Mesenchymal stem cell (in vitro differentiated cells and primary cell): ENCODE results near the gene IGF2BP2.

Experiments used
- DNase-seq: peaks from one replicate; pipeline ENCODE4 v3.0.0-alpha.2; 2013
- H2AFZ ChIP-seq: one replicate; pipeline ENCODE4 v1.6.1; 2013; ENCODE audit warnings: low read depth, mild to moderate bottlenecking, control low read depth, inconsistent platforms, low read length, moderate library complexity
- H2AK5ac ChIP-seq: 2 replicates; pipeline ENCODE4 v1.6.1; 2013; ENCODE audit warnings: low read length, moderate library complexity, mild to moderate bottlenecking, inconsistent platforms; ENCODE audit not compliant: severe bottlenecking
- H2BK120ac ChIP-seq: one replicate; pipeline ENCODE4 v1.6.1; 2013; ENCODE audit warnings: low read depth, mild to moderate bottlenecking, inconsistent platforms, low read length, moderate library complexity
- H2BK12ac ChIP-seq, 2 experiments: one replicate each; pipeline ENCODE4 v1.6.1; 2013; ENCODE audit warnings: inconsistent platforms in 2 of 2, low read length in 2 of 2, mild to moderate bottlenecking in 2 of 2, moderate library complexity in 2 of 2, control low read depth in 1 of 2
- H2BK15ac ChIP-seq: one replicate; pipeline ENCODE4 v1.6.1; 2013; ENCODE audit warnings: mild to moderate bottlenecking, low read depth, inconsistent platforms; ENCODE audit not compliant: poor library complexity, severe bottlenecking
- H2BK5ac ChIP-seq: 2 replicates; pipeline ENCODE4 v1.6.1; 2013; ENCODE audit warnings: low read depth, mild to moderate bottlenecking, low read length, control low read depth, inconsistent platforms; ENCODE audit not compliant: poor library complexity, severe bottlenecking
- H3K14ac ChIP-seq, 2 experiments: one replicate each; pipeline ENCODE4 v1.6.1; 2013; ENCODE audit warnings: inconsistent platforms in 2 of 2, low read length in 2 of 2, control low read depth in 1 of 2, mild to moderate bottlenecking in 1 of 2, moderate library complexity in 1 of 2
- H3K18ac ChIP-seq, 2 experiments: one replicate each; pipeline ENCODE4 v1.6.1; 2013; ENCODE audit warnings: inconsistent platforms in 2 of 2, low read length in 2 of 2, control low read depth in 1 of 2, low read depth in 1 of 2, mild to moderate bottlenecking in 1 of 2
- H3K23ac ChIP-seq, 2 experiments: one replicate each; pipeline ENCODE4 v1.6.1; 2013; ENCODE audit warnings: inconsistent platforms in 2 of 2, low read length in 2 of 2, mild to moderate bottlenecking in 2 of 2, moderate library complexity in 2 of 2, control low read depth in 1 of 2
- H3K27ac ChIP-seq: 2 replicates; pipeline ENCODE4 v1.5.1; 2013; ENCODE audit warnings: mild to moderate bottlenecking, moderate library complexity, low read length, control low read depth, inconsistent platforms; ENCODE audit not compliant: poor library complexity, severe bottlenecking
- H3K27me3 ChIP-seq, 2 experiments: 2 replicates each; pipeline versions ENCODE4 v1.6.1 to v1.7.0; 2013; ENCODE audit warnings: low read length in 2 of 2, mild to moderate bottlenecking in 2 of 2, moderate library complexity in 2 of 2, control low read depth in 1 of 2, inconsistent platforms in 1 of 2; ENCODE audit not compliant: control insufficient read depth in 1 of 2, insufficient read depth in 1 of 2
- H3K36me3 ChIP-seq, 2 experiments: 2 replicates each; pipeline versions ENCODE4 v1.6.1 to v1.7.0; 2013; ENCODE audit warnings: low read length in 2 of 2, control low read depth in 1 of 2, inconsistent platforms in 1 of 2, low read depth in 1 of 2, mild to moderate bottlenecking in 1 of 2; ENCODE audit not compliant: insufficient read depth in 2 of 2, control insufficient read depth in 1 of 2
- H3K4ac ChIP-seq, 2 experiments: one replicate each; pipeline ENCODE4 v1.6.1; 2013; ENCODE audit warnings: inconsistent platforms in 2 of 2, low read length in 2 of 2, mild to moderate bottlenecking in 2 of 2, moderate library complexity in 2 of 2, control low read depth in 1 of 2, low read depth in 1 of 2
- H3K4me1 ChIP-seq: 2 replicates; pipeline ENCODE4 v1.6.1; 2013; ENCODE audit warnings: low read depth, low read length, control low read depth; ENCODE audit not compliant: control insufficient read depth, insufficient read depth
- H3K4me2 ChIP-seq: 2 replicates; pipeline ENCODE4 v1.6.1; 2013; ENCODE audit warnings: low read length, mild to moderate bottlenecking, inconsistent platforms; ENCODE audit not compliant: poor library complexity, severe bottlenecking
- H3K4me3 ChIP-seq, 2 experiments: 2 replicates each; pipeline versions ENCODE4 v1.5.1 to v1.7.0; 2013; ENCODE audit warnings: low read length in 2 of 2, mild to moderate bottlenecking in 2 of 2, control low read depth in 1 of 2, low read depth in 1 of 2; ENCODE audit not compliant: insufficient read depth in 1 of 2
- H3K79me1 ChIP-seq: replicated peaks from 2 replicates; pipeline ENCODE4 v1.6.1; 2013; ENCODE audit warnings: mild to moderate bottlenecking, control low read depth, low read length, inconsistent platforms; ENCODE audit not compliant: poor library complexity, severe bottlenecking
- H3K9ac ChIP-seq: 2 replicates; pipeline ENCODE4 v1.7.0; 2013; ENCODE audit warnings: mild to moderate bottlenecking, low read length, moderate library complexity
- H3K9me3 ChIP-seq: 2 replicates; pipeline ENCODE4 v1.7.0; 2013; ENCODE audit warnings: mild to moderate bottlenecking, low read length; ENCODE audit not compliant: control insufficient read depth
- H4K8ac ChIP-seq: one replicate; pipeline ENCODE4 v1.6.1; 2013; ENCODE audit warnings: inconsistent platforms, mild to moderate bottlenecking, low read length, moderate library complexity
- H4K91ac ChIP-seq: one replicate; pipeline ENCODE4 v1.6.1; 2013; ENCODE audit warnings: mild to moderate bottlenecking, low read length, inconsistent platforms
- WGBS: methylation state at CpG from one replicate; pipeline ENCODE4 v1.1.7; 2013; ENCODE audit warnings: mixed read lengths; 5-methylcytosine and 5-hydroxymethylcytosine counted together

IGF2BP2 gene

DNA sequence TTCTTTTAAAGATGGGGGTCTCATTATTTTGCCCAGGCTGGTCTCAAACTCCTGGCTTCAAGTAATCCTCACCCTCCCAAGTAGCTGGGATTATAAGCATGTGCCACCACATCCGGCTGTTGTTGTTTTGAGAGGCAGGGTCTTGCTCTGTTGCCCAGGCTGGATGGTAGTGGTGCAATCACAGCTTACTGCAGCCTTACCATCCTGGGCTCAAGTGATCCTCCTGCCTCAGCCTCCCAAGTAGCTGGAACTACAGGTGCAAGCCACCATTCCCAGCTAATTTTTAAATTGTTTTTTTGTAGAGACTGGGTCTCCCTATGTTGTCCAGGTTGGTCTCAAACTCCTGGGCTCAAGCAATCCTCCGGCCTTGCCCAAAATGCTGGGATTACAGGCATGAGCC lies 133.2 kb downstream of the IGF2BP2 start:
- Histone ChIP-seq H3K9ac (no peak overlapping the region), H3K79me1 (peaks cover 18% of the 10 kb centered on the region), H2BK15ac (no peak overlapping the region), H2BK5ac (no peak overlapping the region), H3K36me3 (peaks cover 19 to 29% of the 10 kb centered on the region in 2 experiments), H3K23ac (no peak overlapping the region), H4K91ac (no peak overlapping the region), H2BK120ac (no peak overlapping the region), H3K27me3 (no peaks in the 10 kb centered on the region), H3K4me2 (no peak overlapping the region), H3K18ac (no peak overlapping the region), H3K4ac (no peak overlapping the region), H3K9me3 (no peaks in the 10 kb centered on the region), H3K4me1 (peaks cover 9% of the 10 kb centered on the region), H2AK5ac (no peak overlapping the region), H3K4me3 (no peak overlapping the region), H4K8ac (no peak overlapping the region), H2BK12ac (no peak overlapping the region), H2AFZ (no peak overlapping the region), H3K14ac (no peak overlapping the region), H3K27ac (no peak overlapping the region)
- WGBS, result 100% methylated on average over 2 of the region's 2 CpGs
- no peak for DNase-seq

DNA sequence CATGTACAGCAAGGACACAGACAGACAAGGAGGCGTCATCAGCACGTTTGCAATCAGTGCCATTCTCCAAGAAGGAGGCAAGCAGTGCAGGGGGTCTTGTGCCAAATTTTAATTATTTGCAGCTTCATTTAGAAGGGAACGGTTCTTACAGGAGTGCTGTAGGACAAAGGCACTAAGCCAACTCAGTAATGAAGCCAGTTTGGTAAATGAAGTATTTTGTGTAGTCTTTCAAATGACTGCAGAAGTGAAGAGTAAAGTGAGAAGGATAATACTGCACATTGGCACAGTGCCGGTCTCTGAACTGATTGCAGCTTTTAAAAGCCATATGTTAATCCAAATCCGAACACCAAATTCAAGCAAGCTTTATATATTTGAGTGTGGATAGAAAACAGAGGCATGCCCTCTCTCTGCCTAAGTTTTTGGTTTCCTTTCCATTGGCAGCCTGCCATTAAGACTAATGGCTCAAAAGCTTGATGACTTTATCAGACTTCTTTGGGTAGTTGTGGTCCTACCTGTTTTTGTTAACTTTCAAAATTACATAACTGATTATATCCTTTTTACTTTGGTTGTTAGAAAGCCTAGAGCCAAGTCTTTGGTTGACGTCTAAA lies 137.5 kb downstream of the IGF2BP2 start:
- H2BK120ac ChIP-seq, result no peak overlapping the region
- peaks cover 31 to 67% of the 10 kb centered on the region in 2 experiments for H3K36me3 ChIP-seq
- no peaks in the 10 kb centered on the region for H3K9me3 ChIP-seq
- no peak overlapping the region for H3K4me3 ChIP-seq
- H3K18ac ChIP-seq, result no peak overlapping the region
- H3K4me1 ChIP-seq, result peaks cover 6% of the 10 kb centered on the region
- H3K4ac ChIP-seq, result no peak overlapping the region
- H2BK12ac ChIP-seq, result no peak overlapping the region
- no peak overlapping the region for H3K4me2 ChIP-seq
- no peak for DNase-seq
- no peak overlapping the region for H2AFZ ChIP-seq
- 98% methylated on average over 4 of the region's 6 CpGs for WGBS
- no peaks in the 10 kb centered on the region for H3K27me3 ChIP-seq
- no peak overlapping the region for H2BK5ac ChIP-seq
- H2AK5ac ChIP-seq, result no peak overlapping the region
- H3K23ac ChIP-seq, result no peak overlapping the region
- no peak overlapping the region for H3K9ac ChIP-seq
- no peak overlapping the region for H3K27ac ChIP-seq
- no peak overlapping the region for H3K14ac ChIP-seq
- no peak overlapping the region for H4K91ac ChIP-seq
- H4K8ac ChIP-seq, result no peak overlapping the region
- peaks cover 21% of the 10 kb centered on the region for H3K79me1 ChIP-seq
- no peak overlapping the region for H2BK15ac ChIP-seq

DNA sequence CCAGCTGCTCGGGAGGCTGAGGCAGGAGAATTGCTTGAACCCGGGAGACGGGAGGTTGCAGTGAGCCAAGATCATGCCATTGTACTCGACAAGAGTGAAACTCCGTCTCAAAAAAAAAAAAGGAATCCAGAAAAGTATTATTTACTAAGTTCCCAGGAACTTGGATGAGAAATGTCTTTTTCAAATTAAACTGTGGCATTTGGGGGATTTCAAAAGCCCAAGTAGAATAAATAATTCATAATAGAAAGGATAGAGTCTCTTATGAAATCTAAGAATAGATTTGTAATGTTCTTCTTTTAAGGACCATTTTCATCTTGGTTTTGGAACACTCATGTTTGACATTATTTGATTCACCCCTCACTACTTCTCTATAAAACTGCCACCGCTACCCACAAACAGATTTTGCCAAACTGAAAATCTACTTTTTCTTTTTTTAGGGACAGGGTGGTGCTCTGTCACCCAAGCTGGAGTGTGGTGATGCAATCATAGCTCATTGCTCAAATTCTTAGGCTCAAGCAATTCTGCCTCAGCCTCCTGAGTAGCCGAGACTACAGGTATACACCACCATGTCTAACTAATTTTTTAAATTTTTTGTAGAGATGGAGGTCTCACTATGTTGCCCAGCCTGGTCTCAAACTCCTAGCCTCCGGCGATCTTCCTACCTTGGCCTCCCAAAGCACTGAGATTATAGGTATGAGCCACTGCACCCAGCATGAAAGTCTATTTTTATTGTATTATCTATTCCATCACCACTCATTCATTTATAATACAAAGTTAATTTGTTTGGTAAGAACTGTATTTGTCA lies 139.4 kb downstream of the IGF2BP2 start:
- no peak overlapping the region for H3K4me3 ChIP-seq
- H2BK12ac ChIP-seq, result no peak overlapping the region
- H2AFZ ChIP-seq, result no peak overlapping the region
- no peak overlapping the region for H4K8ac ChIP-seq
- H3K4me1 ChIP-seq, result peaks cover 6% of the 10 kb centered on the region
- H2AK5ac ChIP-seq, result no peak overlapping the region
- no peak overlapping the region for H3K27ac ChIP-seq
- no peak overlapping the region for H4K91ac ChIP-seq
- no peak overlapping the region for H3K18ac ChIP-seq
- H3K23ac ChIP-seq, result no peak overlapping the region
- H2BK15ac ChIP-seq, result no peak overlapping the region
- H3K9ac ChIP-seq, result no peak overlapping the region
- peaks cover 22 to 63% of the 10 kb centered on the region in 2 experiments for H3K36me3 ChIP-seq
- no peak overlapping the region for H2BK120ac ChIP-seq
- no peak for DNase-seq
- WGBS, result 99% methylated on average over 6 of the region's 9 CpGs
- no peaks in the 10 kb centered on the region for H3K27me3 ChIP-seq
- H3K4me2 ChIP-seq, result no peak overlapping the region
- peaks cover 15% of the 10 kb centered on the region for H3K79me1 ChIP-seq
- no peaks in the 10 kb centered on the region for H3K9me3 ChIP-seq
- no peak overlapping the region for H2BK5ac ChIP-seq
- H3K4ac ChIP-seq, result no peak overlapping the region
- no peak overlapping the region for H3K14ac ChIP-seq

DNA sequence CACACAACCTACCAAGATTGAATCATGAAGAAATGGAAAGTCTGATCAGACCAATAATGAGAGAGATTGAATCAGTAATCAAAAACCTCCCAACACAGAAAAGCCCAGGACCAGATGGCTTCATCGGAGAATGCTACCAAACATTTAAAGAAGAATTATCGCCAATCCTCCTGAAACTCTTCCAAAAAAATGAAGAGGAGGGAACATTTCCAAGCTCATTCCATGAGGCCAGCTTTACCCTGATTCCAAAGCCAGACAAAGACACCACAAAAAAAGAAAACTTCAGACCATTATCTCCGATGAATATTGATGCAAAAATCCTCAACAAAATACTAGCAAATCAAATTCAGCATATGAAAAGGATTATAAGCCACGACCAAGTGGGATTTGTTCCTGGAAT lies 144.6 kb downstream of the IGF2BP2 start:
- H4K91ac ChIP-seq, result no peak overlapping the region
- no peak overlapping the region for H3K18ac ChIP-seq
- no peak overlapping the region for H2AFZ ChIP-seq
- H2BK12ac ChIP-seq, result no peak overlapping the region
- H2AK5ac ChIP-seq, result no peak overlapping the region
- WGBS, result 96% methylated on average over 3 of the region's 4 CpGs
- H2BK5ac ChIP-seq, result no peak overlapping the region
- no peak overlapping the region for H3K4ac ChIP-seq
- H3K79me1 ChIP-seq, result peaks cover 10% of the 10 kb centered on the region
- no peak overlapping the region for H3K27ac ChIP-seq
- DNase-seq, result no peak
- no peak overlapping the region for H3K14ac ChIP-seq
- peaks cover 10 to 52% of the 10 kb centered on the region in 2 experiments for H3K36me3 ChIP-seq
- H3K27me3 ChIP-seq, result no peaks in the 10 kb centered on the region
- H3K4me1 ChIP-seq, result no peaks in the 10 kb centered on the region
- H3K4me2 ChIP-seq, result no peak overlapping the region
- peak overlapping the region; percentile 24 for H3K9ac ChIP-seq
- no peak overlapping the region for H4K8ac ChIP-seq
- H3K9me3 ChIP-seq, result no peaks in the 10 kb centered on the region
- H2BK120ac ChIP-seq, result no peak overlapping the region
- H3K23ac ChIP-seq, result no peak overlapping the region
- H3K4me3 ChIP-seq, result peak overlapping the region in 1 of 2 experiments; percentile 31
- no peak overlapping the region for H2BK15ac ChIP-seq
